ENCODE measurements around the gene NTPCR.
A peak's percentile ranks its signal among the peaks of the same experiment; 100 is the strongest.

NTPCR gene

DNA sequence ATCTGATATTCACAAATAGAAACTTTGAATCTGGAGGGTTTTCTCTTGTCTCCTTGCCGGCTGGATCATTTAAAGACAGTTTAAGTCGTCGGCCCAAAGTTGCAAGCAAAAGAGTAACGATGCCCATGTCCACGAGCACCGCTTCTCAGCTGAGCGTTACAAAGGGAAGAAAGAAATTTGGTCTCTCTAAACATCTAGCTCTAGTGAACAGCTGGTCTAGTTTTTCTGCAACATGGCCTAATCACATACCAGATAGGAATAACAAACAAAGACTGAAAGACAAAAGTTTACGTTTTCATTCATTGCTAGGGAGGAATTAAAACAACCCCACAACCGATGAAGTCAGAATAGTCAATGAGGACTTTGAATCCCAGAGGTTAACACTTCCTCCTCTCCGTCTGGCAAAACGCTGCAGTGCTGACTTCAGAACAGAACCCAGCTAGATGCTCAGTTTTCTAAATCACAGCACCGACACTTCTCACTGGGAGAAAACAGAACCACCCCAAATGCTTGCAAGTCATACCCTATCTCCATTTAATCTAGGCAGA lies 69.4 kb downstream of the NTPCR start:
- DNase-seq = no peak

DNA sequence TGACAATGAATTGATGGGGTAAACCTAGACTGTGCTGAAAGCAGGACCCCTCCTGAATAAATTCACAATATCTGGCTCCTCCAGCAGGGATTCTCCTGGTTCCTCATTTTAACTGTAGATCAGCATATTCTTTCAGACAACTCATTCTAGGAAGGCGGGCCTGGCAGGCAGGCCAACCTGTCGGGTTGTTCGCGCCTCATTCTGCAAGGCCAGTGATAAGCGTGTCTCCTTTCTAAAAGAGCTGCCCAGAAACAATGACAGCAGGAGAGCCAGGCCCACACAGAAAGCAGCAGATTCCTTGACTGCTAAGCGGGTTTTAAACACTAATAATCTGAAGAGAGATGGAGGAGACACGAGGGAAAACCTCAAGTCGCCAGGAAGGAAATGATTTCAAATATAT lies 70.0 kb downstream of the NTPCR start:
- no peak for DNase-seq

DNA sequence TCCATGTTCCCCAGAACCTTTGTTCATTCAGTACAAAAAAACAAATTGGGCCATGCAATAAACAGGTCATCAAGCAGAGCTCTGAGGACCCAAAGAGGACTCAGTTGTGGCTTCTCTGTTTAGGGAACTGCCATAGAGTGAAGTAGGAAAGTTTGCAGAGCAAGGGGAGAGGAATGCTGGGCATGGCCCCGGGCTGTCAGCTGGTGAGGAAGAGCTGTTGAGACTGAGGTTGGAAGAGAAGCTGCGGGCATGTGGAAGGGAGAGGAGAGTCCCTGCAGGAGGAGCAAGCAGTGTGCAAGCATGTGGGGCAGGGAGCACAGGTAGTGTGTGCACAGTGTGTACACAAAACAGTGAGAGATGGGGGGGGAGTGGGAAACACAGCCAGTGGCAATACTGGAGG lies 71.8 kb downstream of the NTPCR start:
- no peak for DNase-seq

DNA sequence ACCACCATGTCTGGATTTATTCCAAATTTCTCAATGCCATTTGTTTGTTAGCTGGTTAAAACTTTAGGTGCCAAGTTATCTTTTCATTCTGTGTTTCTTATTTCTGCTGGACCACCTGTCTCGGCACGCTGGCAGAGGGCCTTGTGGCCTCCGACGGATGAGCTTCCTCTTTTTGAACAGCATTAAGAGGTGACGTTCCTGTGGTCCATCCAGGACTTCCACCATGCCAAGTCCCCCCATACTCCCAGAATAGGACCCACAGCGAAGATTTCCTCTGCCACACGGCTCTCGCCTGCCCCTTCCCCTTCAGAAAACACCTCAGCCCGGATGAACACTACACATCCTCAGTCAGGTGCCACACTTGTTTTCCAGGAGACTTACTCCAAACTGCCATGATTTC lies 73.8 kb downstream of the NTPCR start:
- DNase-seq = no peak

DNA sequence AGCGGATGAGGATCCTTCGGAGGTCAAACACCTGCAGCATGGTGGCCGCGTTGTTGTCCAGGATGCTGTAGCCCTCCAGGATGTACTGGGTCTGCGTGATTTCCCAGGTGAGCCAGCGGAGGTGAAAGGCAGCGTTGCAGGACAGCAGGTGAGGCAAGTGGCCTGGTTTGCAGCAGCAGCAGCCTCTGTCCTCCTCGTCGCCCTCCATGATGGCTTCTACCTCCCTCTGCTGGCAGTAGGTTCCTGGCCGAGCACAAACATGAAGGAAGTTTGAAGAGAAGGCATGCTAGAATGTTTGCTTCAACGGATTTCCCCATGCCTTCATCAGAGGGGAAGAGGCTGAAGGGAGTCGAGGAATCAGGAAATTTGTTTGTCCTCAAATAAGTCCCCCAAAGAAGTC lies 74.7 kb downstream of the NTPCR start:
- peak in 1 of 5 donors; percentile 22 for DNase-seq

DNA sequence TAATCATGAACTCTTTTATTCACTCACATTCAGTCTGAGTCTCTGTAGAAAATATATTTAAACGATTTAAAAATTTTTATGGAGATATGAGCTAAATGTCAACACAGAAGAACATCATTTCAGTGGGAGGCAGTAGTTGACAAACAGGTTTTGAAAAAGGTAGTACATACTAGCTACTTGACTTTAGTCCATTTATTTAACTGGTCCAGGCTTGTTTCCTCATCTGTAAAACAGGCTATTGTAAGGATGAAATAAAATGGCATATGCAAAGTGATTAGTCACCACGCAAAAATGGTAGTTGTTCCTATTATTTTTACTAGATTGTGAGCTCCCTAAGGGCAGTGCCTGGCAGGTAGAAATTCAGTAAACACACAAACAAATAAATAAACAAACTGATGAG lies 75.2 kb downstream of the NTPCR start:
- no peak for DNase-seq

DNA sequence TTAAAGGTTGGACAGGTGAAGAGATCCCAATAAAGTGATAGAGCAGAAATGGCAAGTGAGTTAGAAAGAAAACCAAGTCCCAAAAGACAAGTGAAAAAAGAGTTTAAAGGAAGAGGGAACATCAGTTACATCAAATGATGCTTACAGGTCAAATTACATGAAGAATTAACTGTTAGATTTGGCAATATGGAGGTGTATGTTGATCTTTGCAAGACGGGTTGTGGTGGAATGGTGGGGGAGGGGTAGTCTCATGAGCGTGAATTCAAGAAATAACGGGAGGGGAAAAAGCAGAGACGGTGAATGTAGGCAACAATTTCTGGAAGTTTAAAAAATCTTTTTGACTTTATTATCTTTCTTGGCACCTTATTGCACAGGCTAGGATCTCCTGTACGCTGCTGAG lies 76.6 kb downstream of the NTPCR start:
- DNase-seq = no peak

DNA sequence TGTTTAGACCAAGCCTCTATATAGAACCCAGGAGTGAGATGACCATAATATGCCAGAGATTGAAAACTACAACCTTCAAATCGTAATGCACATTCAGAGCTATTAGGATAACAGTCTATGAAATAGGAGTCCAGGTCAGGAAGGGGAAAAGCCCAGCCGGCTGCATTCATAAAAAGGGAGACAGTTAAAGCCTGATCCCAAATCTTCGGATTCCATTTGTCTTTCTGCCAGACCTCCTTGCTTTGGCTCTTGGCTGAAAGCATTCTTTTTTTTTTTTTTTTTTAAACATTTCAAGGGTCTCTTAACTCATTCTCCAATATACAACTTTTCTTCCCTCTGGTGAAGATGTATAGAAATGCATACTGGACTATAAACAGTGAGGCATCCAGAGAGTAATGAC lies 81.1 kb downstream of the NTPCR start:
- no peak for DNase-seq

DNA sequence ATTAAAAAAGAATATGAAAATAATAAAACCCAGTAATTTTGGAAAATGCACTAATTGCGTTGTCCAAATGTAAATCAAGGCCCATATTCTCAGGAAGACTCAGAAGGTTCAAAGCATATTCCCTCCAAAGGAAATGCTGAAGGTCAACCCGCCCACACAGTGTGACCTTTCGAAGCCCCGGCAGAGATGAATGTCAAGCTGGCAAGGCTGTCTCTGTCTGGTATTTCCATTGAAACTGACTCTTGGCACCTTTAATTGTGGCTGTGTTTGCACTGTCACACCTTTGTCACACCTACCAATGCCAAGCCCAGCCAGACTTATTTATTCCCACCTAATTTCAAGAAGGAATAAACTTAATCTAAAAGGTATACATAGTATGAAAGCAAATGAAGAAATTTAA lies 82.5 kb downstream of the NTPCR start:
- no peak for DNase-seq

DNA sequence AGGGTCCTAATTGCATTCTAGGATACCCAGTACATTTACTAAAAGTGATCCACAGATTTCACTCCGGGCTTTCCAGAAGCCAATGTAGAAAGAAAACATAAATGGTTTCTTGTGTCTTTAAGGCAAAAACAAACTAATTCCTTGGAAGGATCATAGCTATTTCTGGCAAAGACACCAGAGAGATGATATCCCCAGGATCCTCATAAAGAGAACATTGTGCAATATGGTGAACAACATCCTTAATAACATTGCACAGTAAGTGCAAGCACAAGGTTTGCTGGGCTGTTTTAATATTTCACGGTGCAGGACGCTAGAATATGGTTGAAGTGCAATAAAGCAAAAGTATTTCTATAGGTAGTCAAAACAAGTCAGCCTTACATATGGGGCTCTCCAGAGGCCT lies 83.0 kb downstream of the NTPCR start:
- DNase-seq = no peak

All from T-helper 1 cell (primary cell).